DMS153 treated with DMSO at 0.1 percent for 48 hours (cell line): ENCODE measurements around the gene DEPDC7.
"Not testable (repeated sequence)": the region's sequence is repeated elsewhere in the genome, so short reads cannot be mapped to it uniquely, and the experiment has no call there.

Experiments
- DNase-seq: peaks from one replicate; lab custom pipeline; 2025; ENCODE audit not compliant: unreplicated experiment; lab: John Stamatoyannopoulos, UW

The DEPDC7 gene

GRCh38 chr11:33015621-33016551 lies at the start of gene DEPDC7:
Gene DEPDC7 (plus strand): TSS chr11:33015878. CDS start chr11:33015956, 78 bp downstream.
- peak; percentile 95 for DNase-seq

- no peak for DNase-seq
These were observed 47.1 kb upstream of the DEPDC7 start for GRCh38 chr11:32968541-32968940.

GRCh38 chr11:32972233-32972632 lies 43.4 kb upstream of the DEPDC7 start:
- DNase-seq: not testable (repeated sequence)

GRCh38 chr11:32972781-32973180 lies 42.9 kb upstream of the DEPDC7 start:
- DNase-seq: no peak

- no peak for DNase-seq
These were observed 33.1 kb upstream of the DEPDC7 start for GRCh38 chr11:32982626-32983025.

GRCh38 chr11:32983506-32983905 lies 32.2 kb upstream of the DEPDC7 start:
- no peak for DNase-seq

GRCh38 chr11:32985600-32985999 lies 30.1 kb upstream of the DEPDC7 start:
- DNase-seq: no peak

- DNase-seq: no peak
These were observed 27.8 kb upstream of the DEPDC7 start for GRCh38 chr11:32987851-32988250.

GRCh38 chr11:32990481-32990880 lies 25.2 kb upstream of the DEPDC7 start:
- DNase-seq: no peak

- no peak for DNase-seq
These were observed 24.3 kb upstream of the DEPDC7 start for GRCh38 chr11:32991427-32991826.

GRCh38 chr11:32991898-32992297 lies 23.8 kb upstream of the DEPDC7 start:
- DNase-seq: no peak

GRCh38 chr11:33000181-33000580 lies 15.5 kb upstream of the DEPDC7 start:
- no peak for DNase-seq

GRCh38 chr11:33001281-33001680 lies 14.4 kb upstream of the DEPDC7 start:
- no peak for DNase-seq

GRCh38 chr11:33001751-33002542 lies 13.7 kb upstream of the DEPDC7 start:
- DNase-seq: no peak

- no peak for DNase-seq
These were observed 10.5 kb upstream of the DEPDC7 start for GRCh38 chr11:33005175-33005574.

GRCh38 chr11:33006010-33006409 lies 9.7 kb upstream of the DEPDC7 start:
- DNase-seq: no peak

- DNase-seq: no peak
These were observed 1.9 kb upstream of the DEPDC7 start for GRCh38 chr11:33013755-33014154.

GRCh38 chr11:33016654-33017053 lies 976 bp downstream of the DEPDC7 start:
- DNase-seq: no peak

GRCh38 chr11:33017478-33017877 lies 1.8 kb downstream of the DEPDC7 start:
- DNase-seq: no peak

- DNase-seq: no peak
These were observed 2.3 kb downstream of the DEPDC7 start for GRCh38 chr11:33017965-33018364.

- DNase-seq: no peak
These were observed 3.2 kb downstream of the DEPDC7 start for GRCh38 chr11:33018840-33019239.

GRCh38 chr11:33021501-33021900 lies 5.8 kb downstream of the DEPDC7 start:
- no peak for DNase-seq
